HG02970 (cell line): ENCODE measurements around the gene RAB5B.

Experiments used
- ATAC-seq: cut with Tn5 transposase; IDR thresholded peaks from one replicate; pipeline ENCODE4 v1.9.1; 2021; ENCODE audit warnings: mild to moderate bottlenecking, moderate library complexity, moderate number of reproducible peaks; ENCODE audit not compliant: unreplicated experiment, low FRiP score

Gene RAB5B

GRCh38 chr12:55940065-55940732, 33.7 kb upstream of the RAB5B start:
- no peak for ATAC-seq

DNA sequence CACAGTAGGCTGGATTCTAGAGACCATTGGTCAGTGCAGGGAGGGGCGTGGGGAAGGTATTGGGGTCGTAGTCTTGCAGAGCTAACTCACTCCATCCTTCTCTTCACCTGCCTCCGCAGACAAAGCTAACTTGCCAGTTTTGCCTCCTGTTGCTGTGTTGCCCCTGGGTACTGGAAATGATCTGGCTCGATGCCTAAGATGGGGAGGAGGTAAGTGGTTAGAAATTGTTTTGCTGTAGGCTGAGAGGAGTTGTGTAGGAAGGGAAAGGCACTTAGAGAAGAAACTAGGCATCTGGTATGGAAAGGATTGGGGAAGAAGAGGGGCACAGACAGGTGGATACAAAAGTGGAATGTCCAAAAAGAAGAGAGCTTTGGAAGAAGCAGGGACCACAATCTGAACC, 31.8 kb upstream of the RAB5B start:
- no peak for ATAC-seq

GRCh38 chr12:55942577-55943136, 31.2 kb upstream of the RAB5B start:
- no peak for ATAC-seq

DNA sequence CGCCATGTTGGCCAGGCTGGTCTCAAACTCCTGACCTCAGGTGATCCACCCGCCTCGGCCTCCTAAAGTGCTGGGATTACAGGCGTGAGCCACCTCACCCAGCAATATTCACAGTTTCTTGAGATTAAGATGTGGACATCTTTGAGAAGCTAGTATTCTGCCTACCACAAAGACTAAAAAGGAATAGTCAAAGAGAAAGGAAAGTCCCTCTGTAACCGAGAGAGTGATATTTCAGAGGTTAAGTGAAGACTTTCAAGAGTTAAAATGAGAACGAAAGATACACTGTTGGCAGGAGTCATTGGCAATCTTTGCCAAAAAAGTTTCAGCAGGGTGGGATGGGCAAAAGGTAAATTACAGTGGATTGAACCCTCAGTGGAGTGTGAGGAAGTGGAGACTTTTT, 27.3 kb upstream of the RAB5B start:
- ATAC-seq = no peak

- ATAC-seq = no peak
These were observed 18.5 kb upstream of the RAB5B start for GRCh38 chr12:55955344-55955743.

DNA sequence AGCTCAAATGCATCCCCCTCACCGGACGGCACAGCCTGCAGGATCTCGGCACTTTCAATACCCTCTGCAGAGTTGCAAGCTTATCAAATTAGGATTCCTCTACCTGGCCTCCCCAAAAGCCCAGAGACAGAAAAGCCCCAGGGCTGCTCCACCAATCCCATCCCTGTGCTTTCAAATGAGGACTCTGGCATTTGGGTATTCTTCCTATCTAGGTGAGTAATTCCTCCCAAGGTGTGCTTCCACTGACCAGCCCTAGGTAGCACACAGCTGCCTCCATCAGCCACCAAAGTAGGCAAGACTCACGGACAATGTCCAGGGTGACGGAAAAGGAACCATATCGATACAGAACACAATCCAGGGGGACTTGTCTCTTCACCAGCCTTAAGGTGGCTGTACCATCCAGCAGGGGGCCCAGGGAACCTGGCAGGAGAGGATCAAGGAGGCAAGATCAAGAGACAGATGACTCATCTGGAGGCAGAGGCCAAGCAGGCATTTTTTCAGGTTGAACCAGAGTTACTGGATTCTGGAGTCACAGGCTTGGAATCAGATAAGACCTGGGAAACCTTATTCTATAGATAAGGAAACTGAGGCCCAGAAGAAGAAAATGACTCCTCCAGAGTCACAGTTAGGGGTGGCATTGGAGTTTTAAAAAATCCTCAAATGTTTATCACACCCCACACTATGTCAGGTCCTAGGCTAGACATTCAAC, 17.9 kb upstream of the RAB5B start:
- no peak for ATAC-seq

GRCh38 chr12:55957106-55957859, 16.6 kb upstream of the RAB5B start:
- no peak for ATAC-seq

GRCh38 chr12:55963760-55964159, 10.1 kb upstream of the RAB5B start:
- no peak for ATAC-seq

GRCh38 chr12:55965240-55965639, 8.6 kb upstream of the RAB5B start:
- ATAC-seq = no peak

DNA sequence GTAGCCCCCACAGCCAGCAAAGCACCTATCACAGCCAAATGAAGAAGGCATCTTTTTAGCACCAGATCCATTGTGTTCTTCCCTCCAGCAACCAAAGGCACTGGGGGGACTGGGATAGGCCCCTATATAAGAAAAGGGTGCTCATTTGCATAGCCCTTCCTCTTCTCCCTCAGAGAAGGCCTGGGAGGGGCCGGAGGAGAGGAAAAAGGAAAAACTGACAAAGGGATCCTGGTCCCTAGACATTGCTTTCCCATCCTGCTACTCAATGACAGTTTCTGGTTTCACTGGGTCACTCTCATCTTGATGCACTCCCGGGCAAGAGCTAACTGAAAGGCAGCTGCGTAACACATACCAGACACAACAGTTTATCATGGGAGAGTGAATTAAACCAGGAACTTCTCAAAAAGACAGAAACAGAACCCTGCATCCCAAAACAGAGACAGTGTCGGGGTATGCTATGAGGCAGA, 7.9 kb upstream of the RAB5B start, which contains the start of gene PMEL:
Gene PMEL, minus strand, starts transcription at position 102 of the 467 bp plus-strand sequence. Its CDS starts 31 bp downstream, at position 71.
- ATAC-seq = no peak

- ATAC-seq = peak; percentile 86
These were observed 7.2 kb upstream of the RAB5B start, which contains the start of gene CDK2 for GRCh38 chr12:55966408-55967281. CDK2 (plus strand) TSS chr12:55966830; CDS start chr12:55967009, 179 bp downstream.

- ATAC-seq = no peak
These were observed 4.5 kb upstream of the RAB5B start for GRCh38 chr12:55969356-55969755.

DNA sequence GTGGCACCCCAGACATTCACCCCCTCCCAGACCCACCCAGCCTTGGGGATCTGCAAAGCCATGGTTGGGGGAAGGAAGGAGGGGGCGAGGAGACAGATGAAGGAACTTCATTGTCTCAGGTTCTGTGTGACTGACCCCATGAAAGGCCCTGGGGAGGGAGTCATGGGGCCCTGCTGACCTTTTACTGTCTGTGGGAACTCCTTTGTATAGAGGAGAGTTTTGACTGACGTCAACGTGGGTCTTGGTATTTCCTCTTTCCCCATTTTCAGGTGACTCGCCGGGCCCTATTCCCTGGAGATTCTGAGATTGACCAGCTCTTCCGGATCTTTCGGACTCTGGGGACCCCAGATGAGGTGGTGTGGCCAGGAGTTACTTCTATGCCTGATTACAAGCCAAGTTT, 3.1 kb upstream of the RAB5B start:
- ATAC-seq = no peak

DNA sequence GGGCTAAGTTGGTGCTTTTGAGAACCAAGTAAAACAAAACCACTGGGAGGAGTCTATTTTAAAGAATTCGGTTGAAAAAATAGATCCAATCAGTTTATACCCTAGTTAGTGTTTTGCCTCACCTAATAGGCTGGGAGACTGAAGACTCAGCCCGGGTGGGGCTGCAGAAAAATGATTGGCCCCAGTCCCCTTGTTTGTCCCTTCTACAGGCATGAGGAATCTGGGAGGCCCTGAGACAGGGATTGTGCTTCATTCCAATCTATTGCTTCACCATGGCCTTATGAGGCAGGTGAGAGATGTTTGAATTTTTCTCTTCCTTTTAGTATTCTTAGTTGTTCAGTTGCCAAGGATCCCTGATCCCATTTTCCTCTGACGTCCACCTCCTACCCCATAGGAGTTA, 1.8 kb upstream of the RAB5B start:
- no peak for ATAC-seq

DNA sequence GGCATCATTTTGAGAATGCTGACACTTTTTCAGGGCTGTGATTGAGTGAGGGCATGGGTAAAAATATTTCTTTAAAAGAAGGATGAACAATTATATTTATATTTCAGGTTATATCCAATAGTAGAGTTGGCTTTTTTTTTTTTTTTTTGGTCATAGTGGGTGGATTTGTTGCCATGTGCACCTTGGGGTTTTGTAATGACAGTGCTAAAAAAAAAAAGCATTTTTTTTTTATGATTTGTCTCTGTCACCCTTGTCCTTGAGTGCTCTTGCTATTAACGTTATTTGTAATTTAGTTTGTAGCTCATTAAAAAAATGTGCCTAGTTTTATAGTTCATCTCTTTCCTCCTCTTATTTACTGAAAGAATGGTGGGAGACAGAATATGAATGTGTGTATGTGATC, 1.4 kb upstream of the RAB5B start:
- no peak for ATAC-seq

GRCh38 chr12:55972911-55973598, 823 bp upstream of the RAB5B start:
- ATAC-seq = no peak

GRCh38 chr12:55974308-55974730, 441 bp downstream of the RAB5B start:
- no peak for ATAC-seq

GRCh38 chr12:55978393-55978792, 4.5 kb downstream of the RAB5B start:
- no peak for ATAC-seq

- no peak for ATAC-seq
These were observed 5.2 kb downstream of the RAB5B start for GRCh38 chr12:55979069-55979468.
